ENCODE data around the gene DNAJC27.

Gene DNAJC27

DNA sequence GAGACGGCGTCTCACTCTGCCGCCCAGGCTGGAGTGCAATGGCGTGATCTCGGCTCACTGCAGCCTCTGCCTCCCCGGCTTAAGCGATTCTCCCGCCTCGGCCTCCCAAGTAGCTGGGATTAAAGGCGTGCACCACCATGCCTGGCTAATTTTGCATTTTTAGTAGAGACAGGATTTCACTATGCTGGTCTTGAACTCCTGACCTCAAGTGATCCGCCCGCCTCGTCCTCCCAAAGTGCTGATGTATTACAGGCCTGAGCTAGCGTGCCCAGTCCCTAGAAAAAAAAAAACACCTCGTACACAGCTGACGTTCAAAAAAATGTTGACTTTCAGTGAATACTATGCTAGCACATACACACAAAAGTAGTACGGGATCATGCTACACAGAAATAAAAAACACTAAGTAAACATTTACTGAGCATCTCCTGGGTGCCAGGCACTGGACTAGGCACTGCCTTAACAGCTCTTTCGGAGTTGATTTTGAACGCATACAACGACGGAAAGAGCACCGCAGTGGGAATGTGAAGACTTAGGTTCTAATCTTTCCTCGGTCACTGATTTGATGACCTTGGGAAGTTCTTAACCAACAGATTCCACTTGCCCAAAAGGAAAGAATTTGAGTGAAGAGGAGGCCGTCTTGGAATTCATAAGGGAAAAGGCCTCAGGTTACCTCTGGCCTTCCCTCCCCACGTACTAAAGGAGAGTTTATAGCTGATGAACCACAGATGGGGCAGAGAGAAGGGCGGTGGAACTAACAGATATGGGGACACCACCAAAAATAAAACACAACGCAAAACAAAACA, 1.1 kb downstream of the DNAJC27 start:
- DNase-seq (ENCODE audit: low spot score), result peak; percentile 42

DNA sequence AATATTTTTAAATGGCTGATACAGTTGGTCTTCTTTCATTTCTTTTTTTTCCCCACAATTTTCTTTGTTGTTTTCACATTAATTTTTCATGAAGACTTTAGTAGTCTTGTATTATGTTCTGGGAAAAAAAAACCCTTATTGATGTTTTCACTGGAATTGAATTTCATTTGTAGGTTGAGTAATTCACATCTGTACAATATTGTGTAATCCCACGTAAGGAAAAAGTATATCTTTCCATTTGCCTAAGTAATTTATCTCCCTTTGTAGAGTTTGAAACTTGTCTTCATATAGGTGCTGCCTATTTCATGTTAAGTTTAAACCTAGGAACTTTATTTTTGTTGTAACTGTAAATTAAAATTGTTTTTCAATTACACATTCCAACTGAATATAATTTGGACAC, 2.0 kb downstream of the DNAJC27 start:
- no peak for DNase-seq (ENCODE audit: low spot score)

DNA sequence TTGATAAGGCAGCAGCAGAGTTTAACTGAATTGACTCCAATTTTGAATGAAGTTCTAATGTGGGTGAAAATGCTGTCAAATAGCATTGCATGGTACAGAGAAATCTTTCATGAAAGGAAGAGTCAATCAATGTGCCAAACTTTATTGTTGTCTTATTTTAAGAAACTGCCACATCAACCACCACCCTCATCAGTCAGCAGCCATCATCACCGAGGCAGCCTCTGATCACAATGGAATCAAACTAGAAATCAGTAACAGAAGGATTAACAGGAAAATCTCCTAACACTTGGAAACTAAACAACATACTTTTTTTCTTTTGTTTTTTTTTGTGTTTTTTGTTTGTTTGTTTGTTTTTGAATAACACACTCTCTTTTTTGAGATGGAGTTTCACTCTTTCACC, 9.9 kb downstream of the DNAJC27 start:
- DNase-seq (ENCODE audit: low spot score), result no peak

DNA sequence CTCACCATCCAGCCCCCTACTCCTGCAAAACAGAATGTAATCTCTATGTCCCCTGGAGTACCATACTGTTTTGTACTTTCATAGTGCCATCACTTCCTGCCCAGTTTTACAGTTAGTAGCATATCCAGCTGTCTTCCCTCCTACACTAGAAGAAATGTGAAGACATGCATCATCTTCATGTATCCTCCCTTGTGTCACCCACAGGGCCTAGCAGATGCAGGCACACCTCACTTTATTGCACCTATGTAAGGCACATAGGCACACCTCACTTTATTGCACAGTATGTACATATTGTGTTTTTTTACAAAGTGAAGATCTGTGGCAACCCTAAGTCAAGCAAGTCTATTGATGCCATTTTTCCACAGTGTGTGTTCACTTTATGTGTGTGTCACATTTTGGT, 12.0 kb downstream of the DNAJC27 start:
- DNase-seq (ENCODE audit: low spot score), result no peak

DNA sequence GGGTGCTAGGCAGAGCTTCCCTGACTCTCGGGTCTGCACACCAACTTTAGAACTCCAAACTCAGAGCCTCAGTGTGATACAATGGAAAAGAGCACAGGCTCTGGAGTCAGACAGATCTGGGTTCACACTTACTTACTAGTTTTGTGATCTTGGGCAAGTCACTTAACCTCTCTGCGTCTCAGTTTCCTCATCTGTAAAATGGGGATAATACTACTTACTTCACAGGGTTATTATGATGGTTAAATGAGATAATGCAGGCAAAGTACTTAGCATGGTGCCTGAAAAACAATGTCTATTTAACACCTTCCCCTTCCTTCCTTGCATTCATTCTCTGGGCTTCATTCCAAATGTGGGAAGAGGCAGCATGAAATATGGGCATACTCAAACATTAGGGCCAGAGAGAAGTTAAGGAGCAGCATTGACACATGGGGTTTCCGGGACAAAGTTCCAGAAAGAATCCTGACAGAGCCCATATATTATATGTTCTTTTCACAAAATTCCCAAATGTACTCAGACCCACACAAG, 13.3 kb downstream of the DNAJC27 start:
- DNase-seq (ENCODE audit: low spot score), result no peak

DNA sequence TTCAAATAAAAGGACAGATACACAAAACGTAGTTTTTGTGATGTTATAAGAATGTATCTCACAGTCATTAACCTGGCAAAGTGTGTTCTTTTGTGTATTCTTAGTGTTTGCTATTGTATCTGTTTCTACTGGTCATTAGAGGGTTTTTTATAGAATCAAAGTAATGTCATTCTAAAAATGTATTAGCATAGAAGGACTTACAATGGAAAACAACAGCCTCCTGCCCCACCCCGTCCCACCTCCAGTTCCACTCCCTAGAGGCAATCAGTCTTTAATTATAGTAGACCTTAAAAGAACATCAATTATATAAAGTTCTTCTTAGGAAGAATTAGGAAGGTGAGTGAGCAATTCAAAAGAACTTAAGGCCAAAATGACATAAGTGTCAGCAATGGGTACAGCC, 13.8 kb downstream of the DNAJC27 start:
- DNase-seq (ENCODE audit: low spot score), result no peak

DNA sequence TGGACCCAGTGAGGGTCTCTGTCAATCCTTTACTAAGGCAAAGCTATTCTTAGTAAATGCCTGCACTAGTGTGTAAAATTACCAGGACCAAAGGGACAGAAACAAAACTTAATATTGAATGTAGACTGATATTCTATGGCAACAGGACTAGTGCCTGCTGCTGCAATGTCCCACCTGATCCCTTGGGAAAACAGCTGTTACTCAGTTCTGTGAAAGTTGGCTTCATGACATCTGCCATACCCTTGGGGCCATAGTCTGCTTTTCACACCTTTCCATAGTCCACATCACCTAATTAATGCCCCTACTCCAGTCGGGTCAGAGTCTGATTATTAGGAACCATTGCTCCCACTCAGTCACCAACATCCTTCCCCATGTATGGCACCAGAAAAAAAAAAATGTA, 14.5 kb downstream of the DNAJC27 start:
- DNase-seq (ENCODE audit: low spot score), result no peak

DNA sequence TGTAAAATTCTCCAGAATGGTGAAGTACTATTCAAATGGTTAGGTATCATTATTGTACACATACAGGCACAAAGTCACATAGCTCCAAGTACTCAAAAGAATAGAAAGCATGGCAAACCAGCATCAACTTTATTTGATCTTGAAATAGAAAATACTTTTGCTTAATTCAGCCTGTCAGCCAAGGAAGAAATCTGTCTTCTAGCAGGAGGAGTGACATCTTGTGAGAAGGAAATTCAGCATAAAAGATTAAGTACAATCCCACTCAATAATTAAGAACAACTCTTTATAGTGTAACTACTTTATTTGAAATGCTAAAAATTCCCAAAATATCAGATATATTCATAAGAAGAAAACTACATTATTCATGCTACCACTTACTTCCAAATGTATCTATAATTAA, 15.8 kb downstream of the DNAJC27 start:
- no peak for DNase-seq (ENCODE audit: low spot score)

DNA sequence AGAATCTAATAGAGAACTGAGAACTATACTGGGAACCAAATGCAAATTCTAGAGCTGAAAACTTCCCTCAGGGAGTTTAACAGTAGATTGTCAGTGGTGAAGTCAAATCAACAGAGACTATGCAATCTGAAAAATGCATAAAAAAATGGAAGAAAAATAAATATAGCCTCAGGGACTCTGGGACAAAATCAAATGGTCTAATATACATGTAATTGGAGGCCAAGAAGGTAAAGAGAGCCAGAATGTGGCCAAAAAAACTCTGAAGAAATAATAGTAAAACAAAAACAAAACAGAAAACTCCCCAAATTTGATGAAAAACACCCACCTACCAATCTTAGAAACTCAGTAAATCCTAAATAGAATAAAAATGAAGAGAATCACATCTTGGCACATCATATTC, 16.5 kb downstream of the DNAJC27 start:
- DNase-seq (ENCODE audit: low spot score), result no peak

DNA sequence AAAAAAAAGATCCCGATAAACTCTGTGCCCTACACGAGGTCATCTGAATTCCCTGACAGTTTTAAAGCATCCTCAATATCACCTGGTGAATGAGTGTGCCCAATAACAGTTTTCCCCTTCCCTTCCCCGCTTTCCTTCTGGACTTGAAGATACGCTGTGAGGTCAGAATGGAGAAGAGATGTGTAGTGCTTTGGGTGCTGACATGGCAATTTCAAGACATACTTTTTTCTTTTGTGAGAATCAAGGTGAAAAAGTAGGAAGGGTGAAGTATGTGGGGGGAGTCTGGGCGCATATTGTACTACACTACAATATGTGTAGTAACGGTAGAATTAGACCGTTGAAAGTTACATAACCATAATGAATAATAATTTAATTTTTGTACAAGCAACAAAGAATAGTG, 21.7 kb downstream of the DNAJC27 start:
- DNase-seq (ENCODE audit: low spot score), result no peak

DNA sequence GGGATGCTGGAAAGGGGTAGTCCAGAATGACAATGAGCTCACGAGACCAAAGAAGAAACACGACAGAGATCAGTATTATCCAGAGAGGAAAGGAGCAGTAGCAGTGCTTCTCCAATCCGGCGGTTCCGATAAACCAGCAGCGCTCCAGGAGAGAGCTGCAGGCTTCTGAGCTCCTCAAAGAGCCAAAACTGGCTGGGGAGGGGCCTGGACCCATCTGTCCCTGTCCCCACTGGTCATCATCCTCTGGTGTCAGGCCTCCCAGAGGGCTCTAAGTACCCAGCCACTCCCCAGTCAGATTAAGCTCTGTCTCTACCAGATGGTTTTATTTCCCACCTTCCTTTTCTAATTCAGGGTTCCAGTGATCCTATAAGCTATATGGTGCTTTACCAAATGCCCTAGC, 23.2 kb downstream of the DNAJC27 start:
- no peak for DNase-seq (ENCODE audit: low spot score)

DNA sequence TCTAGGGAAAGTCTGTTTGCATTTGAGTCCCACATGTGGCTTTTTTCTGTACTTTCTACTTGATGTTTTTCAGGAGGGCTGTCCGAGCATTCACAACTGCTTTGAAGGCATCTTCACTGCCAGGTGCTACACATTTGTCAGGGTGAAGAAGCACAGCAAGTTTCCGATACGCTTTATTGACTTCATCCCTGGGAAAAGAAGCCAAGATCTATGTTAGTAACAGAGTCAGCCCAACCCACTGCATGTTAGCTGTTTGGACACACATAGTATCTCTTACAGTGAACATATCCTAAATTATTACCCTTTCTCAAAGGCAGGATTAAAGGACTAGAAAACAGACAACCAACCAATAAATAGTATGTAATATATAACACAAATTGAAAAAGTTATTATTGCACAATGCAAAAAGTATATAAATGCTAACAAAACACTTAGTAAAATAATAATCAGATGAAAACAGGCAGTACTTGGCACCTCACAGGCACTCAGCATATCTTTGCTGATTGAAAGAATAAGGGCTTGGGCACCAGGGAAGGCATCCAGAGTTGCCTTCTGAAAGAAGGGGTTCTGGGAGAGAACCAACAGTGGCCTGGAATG, 24.1 kb downstream of the DNAJC27 start:
- no peak for DNase-seq (ENCODE audit: low spot score)

DNA sequence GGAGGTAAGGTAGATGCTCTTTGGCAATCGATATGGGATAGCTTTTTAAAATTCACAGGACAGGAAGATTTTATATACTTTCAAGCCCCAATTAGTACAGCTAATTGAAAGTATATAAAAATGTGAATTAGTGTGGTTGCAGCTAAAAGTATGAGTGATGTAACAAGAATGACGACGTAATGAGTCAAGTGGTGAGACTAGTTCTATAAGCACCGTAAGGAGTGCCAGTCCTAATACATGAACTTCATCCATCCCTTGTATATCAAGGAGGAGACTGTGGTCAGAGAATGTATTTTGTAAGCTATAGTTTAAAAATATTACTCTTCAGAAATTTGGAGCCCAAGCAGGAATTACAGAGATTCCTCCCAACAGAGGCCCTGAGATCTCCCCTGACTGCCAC, 25.8 kb downstream of the DNAJC27 start:
- DNase-seq (ENCODE audit: low spot score), result no peak

DNA sequence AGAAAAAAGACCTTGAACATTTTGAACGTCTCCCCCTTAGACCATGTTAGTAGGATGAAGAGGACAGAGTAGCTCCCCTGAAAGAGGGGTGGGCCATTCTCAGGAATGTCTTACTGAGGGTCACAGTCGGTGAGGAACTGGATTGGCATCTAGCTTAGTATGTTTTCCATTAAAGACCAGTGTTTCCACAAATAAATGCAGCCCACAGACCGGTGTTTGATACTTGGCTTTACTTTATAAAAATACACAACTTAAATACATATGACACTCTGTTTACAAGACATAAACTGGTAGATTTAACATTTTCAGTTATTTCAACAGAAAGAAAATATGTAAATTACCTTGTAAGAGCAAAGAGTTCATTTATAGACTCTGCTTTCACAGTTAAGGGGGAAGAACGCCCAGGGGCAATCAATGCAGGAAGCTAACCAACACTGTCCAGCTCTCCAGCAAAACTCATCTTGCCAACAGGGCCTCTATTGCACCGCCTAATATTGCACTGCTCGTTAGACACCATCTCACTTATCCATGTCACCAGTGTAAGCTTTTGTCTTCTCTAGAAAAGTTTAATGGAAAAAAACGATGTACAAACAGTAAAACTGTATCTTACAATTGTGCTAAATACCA, 28.2 kb downstream of the DNAJC27 start:
- DNase-seq (ENCODE audit: low spot score), result no peak

DNA sequence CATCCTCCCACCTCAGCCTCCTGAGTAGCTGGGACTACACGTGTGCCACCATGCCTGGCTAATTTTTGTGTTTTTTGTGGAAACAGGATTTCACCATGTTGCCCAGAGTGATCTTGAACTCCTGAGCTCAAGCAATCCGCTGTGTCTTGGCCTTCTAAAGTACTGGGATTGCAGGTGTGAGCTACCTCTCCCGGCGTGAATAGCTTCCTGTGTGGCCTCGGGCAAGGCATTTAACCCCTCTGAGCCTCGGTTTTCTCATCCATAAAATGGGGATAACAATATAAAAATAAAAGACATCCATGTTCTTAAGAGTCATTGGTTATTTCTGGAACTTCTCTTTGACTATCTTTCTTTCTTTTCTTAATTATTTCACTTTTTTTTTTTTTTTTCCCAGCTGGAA, 32.4 kb downstream of the DNAJC27 start:
- DNase-seq (ENCODE audit: low spot score), result no peak

DNA sequence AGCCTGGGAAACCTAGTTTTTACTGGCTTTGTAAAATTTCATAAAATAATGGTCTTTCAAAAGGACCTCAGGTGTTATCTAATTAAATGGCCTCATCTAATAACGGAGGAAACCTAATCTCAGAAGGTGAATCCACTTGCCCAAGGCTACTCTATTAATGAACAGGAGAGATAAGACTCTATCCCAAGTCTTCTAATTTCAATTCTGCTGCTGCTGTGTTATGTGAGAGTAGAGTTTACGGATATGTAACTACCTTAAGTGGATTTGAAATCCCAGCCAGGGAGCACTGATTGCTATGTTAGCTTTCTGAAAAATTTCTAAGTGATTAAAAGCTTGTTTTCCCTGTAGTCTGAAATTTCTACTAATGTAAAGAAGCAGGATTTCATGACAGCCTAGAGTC, 34.5 kb downstream of the DNAJC27 start:
- no peak for DNase-seq (ENCODE audit: low spot score)

DNA sequence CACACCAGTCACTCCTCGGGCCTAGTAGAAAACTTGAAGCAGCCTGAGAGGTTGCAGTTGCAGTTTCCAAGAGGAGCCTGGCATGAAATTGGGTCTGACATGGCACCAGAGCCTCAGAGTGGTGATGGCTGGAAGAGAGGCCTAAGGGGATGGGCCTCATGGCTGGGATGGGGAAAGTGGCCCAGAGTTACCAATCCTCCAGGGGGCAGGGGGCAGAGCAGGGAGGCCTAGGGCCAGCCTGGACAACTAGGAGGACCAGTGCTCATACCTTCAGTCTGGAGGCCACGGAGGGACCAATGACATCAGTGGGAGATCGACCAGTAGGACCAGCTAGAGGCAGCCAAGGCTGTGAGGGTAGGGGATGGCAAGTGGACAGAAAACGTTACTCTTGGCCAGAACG, 36.6 kb downstream of the DNAJC27 start:
- DNase-seq (ENCODE audit: low spot score), result no peak

DNA sequence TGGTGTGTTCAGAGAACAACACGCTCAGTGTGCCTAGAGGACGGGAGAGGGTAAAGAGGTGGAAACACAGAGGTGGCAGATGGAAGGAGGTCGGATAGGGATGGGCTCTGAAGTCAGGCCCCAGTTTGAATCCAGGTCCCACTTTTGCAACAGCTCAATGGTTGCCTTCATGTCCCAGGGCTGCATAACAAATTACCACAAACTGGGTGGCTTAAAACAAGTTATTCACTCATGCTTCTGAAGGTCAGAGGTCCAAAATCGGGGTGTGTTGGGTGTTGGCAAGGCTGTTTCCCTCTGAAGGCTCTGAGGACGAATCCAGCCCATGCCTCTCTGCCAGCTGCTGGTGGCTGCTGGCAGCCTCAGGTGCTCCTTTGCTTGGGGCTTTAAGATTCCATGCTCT, 39.0 kb downstream of the DNAJC27 start:
- no peak for DNase-seq (ENCODE audit: low spot score)

DNA sequence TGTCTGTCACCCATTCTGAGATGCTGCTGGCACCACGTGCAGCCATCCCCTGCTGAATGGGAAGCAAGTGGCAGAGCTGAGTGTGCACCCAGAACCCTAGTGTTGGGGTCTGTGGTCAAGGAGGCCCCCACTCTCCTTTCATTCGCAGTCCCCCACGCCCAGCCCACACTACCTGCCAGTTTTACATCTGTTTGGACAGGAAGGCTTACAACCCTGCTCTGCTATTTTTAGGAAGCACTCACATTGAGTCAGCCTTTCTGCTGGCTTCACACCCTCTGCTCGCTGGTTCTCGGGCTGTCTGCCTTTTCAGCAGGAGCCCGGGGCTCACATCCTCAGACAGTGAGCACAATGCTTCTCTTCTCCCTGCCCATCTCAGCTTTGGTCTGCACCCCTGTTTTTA, 41.0 kb downstream of the DNAJC27 start:
- DNase-seq (ENCODE audit: low spot score), result peak; percentile 54

DNA sequence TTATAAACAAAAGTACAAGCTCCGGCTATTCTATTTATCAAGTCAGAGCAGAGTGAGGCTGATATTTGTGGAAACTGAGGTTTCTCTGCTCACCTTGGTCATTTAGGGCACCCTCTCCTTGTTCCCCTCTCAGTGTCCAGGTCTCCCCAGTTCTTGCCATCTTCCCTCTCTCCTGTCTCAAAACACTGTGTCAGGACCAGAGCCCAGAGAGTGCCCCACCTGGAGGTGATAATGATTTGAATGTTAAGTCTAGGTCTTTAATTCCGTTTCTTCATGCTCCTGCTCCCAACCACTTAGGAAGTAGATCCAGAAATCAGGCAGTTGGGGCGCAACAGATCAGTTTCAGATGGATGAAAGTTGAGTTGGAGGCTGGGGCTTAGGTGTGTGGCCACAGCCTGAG, 42.5 kb downstream of the DNAJC27 start:
- no peak for DNase-seq (ENCODE audit: low spot score)

DNA sequence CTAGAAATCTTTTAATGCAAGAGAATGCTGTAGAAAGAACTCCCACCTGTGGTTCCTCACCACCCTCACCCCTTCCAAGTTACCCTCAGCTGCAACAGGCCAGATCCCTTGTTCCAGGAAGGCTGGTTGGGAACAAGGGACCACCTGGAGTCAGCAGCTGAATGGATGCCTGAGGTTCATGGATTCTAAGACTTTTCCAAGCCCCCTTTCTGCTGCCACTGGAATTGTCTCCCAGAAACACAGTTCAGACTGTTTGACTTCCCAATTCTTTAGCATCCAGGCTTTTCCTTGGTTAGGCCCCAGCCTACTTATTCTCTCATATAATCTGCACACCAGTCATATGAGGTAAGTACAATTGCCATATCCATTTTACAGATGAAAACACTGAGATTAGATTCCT, 43.7 kb downstream of the DNAJC27 start:
- no peak for DNase-seq (ENCODE audit: low spot score)

DNA sequence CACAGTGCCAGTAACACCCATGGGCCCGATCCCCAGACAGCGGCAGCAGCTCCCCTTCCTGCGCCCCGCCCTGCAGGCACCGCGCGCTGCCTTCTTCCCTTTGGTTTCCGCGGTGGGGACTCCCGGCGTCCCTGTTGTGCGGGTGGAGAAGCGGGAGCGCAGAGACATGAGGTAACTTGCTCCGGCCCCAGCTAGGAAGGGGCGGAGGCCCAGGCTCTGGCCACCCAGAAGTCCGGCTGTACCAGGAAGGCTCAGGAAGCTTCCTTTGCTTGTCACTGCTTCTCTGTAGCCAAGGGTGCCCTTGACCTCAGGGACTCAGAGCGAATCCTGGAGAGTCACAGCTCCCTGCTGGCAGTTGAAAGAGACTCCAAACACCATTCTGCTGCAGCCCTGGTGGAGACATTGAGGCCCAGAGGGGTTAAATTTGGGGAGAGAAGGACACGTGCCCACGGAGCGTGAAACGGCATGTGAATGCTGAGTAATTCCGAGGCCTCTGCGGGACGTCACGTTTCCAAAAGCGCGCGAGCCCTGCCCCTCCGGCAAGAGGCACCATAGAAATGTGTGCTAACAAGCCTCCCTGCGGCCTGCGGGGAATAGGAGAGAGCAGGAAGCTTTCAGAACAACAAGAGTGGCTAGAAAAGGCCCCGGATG, 45.0 kb downstream of the DNAJC27 start:
- peak; percentile 82 for DNase-seq (ENCODE audit: low spot score)

DNA sequence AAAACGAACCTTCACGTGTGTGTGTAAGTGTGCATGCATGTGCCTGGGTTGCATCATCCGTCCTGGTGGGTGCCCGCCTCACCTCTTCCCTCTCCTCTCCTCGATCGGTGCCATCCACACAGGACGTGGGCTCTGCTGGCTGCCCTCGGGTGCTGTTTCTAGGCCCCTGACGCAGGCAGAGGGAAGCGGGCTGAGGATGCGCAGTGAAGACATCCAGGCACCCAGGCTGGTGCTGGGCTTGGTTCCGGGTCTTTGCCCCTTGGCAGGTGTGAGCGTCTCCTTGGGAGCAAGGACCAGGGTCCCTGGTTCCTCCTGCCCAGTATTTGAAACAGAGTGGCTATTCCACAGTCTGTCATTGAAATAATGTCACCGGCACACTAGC, 45.5 kb downstream of the DNAJC27 start:
- no peak for DNase-seq (ENCODE audit: low spot score)

Measured in AG20443 (cell line).